A673 (cell line): ENCODE data around the gene ZNF488.

Experiments
- EZH2 ChIP-seq: fragments of 200-600 bp; sonication (generic); IDR thresholded peaks from 2 replicates; pipeline ENCODE4 v1.6.1; 2017; ENCODE audit warnings: borderline replicate concordance, low read depth, mild to moderate bottlenecking, mixed read lengths, antibody characterized with exemption, low read length; ENCODE audit not compliant: poor library complexity, severe bottlenecking
- TF ChIP-seq, protein P1 (sequence below): fragments of 300-800, 200-600 bp; sonication (generic); conservative IDR thresholded peaks from 2 replicates; pipeline ENCODE4 v1.5.1; 2017; ENCODE audit warnings: low read depth, mild to moderate bottlenecking, antibody characterized with exemption, low read length, moderate library complexity, mixed read lengths

GRCh38 chr10:47336387-47337134 is 47.5 kb downstream of the ZNF488 start:
- TF ChIP-seq, protein P1, sequence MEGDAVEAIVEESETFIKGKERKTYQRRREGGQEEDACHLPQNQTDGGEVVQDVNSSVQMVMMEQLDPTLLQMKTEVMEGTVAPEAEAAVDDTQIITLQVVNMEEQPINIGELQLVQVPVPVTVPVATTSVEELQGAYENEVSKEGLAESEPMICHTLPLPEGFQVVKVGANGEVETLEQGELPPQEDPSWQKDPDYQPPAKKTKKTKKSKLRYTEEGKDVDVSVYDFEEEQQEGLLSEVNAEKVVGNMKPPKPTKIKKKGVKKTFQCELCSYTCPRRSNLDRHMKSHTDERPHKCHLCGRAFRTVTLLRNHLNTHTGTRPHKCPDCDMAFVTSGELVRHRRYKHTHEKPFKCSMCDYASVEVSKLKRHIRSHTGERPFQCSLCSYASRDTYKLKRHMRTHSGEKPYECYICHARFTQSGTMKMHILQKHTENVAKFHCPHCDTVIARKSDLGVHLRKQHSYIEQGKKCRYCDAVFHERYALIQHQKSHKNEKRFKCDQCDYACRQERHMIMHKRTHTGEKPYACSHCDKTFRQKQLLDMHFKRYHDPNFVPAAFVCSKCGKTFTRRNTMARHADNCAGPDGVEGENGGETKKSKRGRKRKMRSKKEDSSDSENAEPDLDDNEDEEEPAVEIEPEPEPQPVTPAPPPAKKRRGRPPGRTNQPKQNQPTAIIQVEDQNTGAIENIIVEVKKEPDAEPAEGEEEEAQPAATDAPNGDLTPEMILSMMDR: no peak
- TF ChIP-seq EZH2: no peak
